ENCODE data around the gene SPECC1.
A peak's percentile ranks its signal among the peaks of the same experiment; 100 is the strongest.
"Not testable (repeated sequence)": the region's sequence is repeated elsewhere in the genome, so short reads cannot be mapped to it uniquely, and the experiment has no call there.

Gene SPECC1

DNA sequence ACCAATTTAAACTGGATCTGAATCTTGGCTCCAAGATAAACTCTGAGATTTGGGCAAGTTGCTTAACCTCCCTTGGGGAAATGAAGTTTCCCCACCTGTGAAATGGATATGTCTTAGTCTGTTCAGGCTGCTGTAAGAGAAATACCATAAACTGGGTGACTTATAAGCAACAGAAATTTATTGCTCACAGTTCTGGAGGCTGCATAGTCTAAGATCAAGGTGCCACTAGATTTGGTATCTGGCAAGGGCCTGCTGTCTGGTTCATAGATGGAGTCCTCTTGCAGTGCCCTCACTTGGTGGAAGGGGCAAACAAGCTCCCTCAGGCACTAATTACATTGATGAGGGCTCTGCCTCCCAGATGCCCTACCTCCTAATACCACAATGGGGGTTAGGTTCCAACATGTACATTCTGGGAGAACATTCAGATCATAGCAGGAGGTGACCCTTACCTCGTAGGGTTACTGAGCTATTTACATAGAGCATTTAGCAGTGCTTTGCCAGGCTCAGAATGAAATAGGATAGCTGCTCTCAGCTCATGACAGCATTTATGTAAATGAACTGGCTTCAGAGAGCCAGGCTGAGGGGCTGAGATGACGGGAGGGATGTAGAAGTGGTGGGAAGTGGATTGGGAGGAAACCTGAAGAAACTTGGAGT lies 83.9 kb downstream of the SPECC1 start:
- H3K4me1 ChIP-seq: no peaks in the 10 kb centered on the region
- no peak for DNase-seq

DNA sequence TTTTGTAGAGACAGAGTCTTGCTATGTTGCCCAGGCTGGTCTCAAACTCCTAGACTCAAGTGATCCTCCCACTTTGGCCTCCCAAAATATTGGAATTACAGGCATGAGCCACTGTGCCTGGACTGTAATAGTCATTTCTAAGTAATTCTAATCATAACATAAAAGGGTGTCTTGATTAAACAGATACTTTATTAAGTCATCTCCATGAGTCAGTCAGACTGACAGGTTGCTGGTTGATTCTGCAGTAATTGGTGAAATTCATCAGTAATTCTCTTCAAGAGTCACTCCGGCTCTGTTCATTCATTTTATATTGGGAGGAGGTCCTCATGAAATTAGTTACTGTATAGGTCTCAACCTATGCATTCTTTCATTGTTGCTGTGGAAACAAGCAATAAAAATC lies 85.6 kb downstream of the SPECC1 start:
- peaks cover 5% of the 10 kb centered on the region; the same call in 1 of the 2 replicates for H3K27me3 ChIP-seq
- DNase-seq: no peak

More for the DNA sequence above, 83.9 kb downstream of the SPECC1 start:
- no peaks in the 10 kb centered on the region for H3K36me3 ChIP-seq
- no peaks in the 10 kb centered on the region for H3K9me3 ChIP-seq
- TF ChIP-seq, protein P1, sequence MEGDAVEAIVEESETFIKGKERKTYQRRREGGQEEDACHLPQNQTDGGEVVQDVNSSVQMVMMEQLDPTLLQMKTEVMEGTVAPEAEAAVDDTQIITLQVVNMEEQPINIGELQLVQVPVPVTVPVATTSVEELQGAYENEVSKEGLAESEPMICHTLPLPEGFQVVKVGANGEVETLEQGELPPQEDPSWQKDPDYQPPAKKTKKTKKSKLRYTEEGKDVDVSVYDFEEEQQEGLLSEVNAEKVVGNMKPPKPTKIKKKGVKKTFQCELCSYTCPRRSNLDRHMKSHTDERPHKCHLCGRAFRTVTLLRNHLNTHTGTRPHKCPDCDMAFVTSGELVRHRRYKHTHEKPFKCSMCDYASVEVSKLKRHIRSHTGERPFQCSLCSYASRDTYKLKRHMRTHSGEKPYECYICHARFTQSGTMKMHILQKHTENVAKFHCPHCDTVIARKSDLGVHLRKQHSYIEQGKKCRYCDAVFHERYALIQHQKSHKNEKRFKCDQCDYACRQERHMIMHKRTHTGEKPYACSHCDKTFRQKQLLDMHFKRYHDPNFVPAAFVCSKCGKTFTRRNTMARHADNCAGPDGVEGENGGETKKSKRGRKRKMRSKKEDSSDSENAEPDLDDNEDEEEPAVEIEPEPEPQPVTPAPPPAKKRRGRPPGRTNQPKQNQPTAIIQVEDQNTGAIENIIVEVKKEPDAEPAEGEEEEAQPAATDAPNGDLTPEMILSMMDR (IDR thresholded peaks at IDR 0.05; ENCODE audit: low read depth, low read length): no peak
- H3K4me3 ChIP-seq (ENCODE audit: low read depth, low read length): no peak overlapping the region
- H3K27me3 ChIP-seq: peaks cover 5% of the 10 kb centered on the region; the same call in 1 of the 2 replicates

DNA sequence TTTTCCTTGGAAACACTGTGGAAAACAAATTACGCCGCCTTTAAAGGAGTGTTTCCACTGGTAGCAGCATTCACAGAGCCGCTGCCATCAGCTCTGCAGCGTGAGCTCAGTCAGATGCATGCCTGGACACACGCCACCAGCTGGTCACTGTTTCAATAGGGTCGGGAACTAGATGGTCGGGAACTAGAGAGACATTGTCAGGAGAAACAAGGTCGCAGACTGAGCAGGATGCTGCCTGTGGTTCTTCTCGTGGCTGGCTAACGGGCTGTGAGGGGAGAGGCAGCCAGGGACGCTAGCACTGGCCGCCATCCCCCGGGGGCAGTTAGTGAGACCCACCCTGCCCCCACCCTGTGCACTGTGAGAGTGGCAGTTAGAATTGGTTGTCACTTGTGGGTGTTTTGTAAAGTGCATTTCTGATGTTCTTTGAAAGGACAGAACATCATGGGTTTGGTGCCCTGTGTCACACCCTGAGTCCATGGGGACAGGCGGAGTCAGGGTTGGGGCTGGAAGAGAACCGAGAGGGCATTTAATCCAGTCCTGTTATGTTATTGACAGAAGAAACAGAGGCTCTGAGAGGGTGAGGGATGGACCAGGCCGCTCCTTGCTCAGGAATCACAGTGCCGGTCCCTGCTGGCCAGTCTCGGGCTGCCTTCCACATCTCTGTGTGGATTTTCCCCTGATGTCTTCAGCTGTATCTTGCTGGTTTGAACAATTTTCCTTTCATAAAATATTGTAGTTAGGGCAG lies 86.3 kb downstream of the SPECC1 start:
- TF ChIP-seq, protein P1 (IDR thresholded peaks at IDR 0.05; ENCODE audit: low read depth, low read length): peak; percentile 34
- Histone ChIP-seq H3K27me3 (peaks cover 5% of the 10 kb centered on the region; the same call in 1 of the 2 replicates), H3K36me3 (no peaks in the 10 kb centered on the region), H3K4me3 (ENCODE audit: low read depth, low read length) (no peak overlapping the region), H3K9me3 (no peaks in the 10 kb centered on the region), H3K4me1 (no peaks in the 10 kb centered on the region)
- peak; percentile 8 for DNase-seq

More for the DNA sequence above, 85.6 kb downstream of the SPECC1 start:
- Histone ChIP-seq H3K4me3 (ENCODE audit: low read depth, low read length) (no peak overlapping the region), H3K9me3 (no peaks in the 10 kb centered on the region), H3K36me3 (no peaks in the 10 kb centered on the region), H3K4me1 (no peaks in the 10 kb centered on the region)
- TF ChIP-seq, protein P1 (IDR thresholded peaks at IDR 0.05; ENCODE audit: low read depth, low read length): no peak

DNA sequence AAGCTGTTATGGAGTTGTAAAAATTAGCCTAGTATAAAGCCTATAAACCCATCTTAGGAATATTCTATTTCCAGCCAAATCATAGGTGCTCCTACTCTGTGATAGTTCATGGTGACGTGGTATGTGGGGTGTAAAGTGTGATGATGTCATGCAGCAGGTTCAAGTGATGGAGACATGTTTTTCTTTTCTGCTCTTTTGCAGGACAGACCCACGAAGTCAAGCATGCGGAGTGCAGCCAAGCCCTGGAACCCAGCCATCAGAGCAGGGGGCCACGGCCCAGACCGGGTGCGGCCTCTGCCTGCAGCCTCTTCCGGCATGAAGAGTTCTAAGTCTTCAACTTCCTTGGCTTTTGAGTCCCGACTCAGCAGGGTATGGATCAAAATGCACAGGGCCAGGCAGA lies 87.3 kb downstream of the SPECC1 start:
- no peaks in the 10 kb centered on the region for H3K4me1 ChIP-seq
- no peak overlapping the region for H3K4me3 ChIP-seq (ENCODE audit: low read depth, low read length)
- no peak for DNase-seq
- no peaks in the 10 kb centered on the region for H3K36me3 ChIP-seq
- no peaks in the 10 kb centered on the region for H3K9me3 ChIP-seq
- TF ChIP-seq, protein P1 (IDR thresholded peaks at IDR 0.05; ENCODE audit: low read depth, low read length): no peak
- peaks cover 5% of the 10 kb centered on the region; the same call in 1 of the 2 replicates for H3K27me3 ChIP-seq

DNA sequence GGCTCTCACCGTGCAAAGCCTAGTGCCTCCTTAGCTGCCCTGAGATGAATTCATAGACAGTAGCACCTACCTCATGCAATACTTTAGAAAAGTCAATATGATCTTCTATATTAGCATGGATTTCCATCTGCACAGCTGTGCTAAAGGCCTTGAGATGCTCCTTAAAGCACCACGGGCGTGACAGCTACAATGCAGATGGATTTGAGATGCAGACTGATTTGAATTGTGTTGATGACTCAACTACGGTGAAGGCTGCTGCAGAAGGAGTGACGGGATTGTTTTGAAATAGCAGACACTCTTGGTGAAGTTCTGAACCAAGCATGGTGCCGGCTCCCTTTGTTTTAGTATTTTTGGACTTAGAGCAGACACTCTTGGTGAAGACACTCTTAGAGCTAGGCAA lies 88.2 kb downstream of the SPECC1 start:
- DNase-seq: no peak
- Histone ChIP-seq H3K36me3 (no peaks in the 10 kb centered on the region), H3K27me3 (peaks cover 5% of the 10 kb centered on the region; the same call in 1 of the 2 replicates), H3K4me3 (ENCODE audit: low read depth, low read length) (no peak overlapping the region), H3K4me1 (no peaks in the 10 kb centered on the region), H3K9me3 (no peaks in the 10 kb centered on the region)
- TF ChIP-seq, protein P1 (IDR thresholded peaks at IDR 0.05; ENCODE audit: low read depth, low read length): no peak

DNA sequence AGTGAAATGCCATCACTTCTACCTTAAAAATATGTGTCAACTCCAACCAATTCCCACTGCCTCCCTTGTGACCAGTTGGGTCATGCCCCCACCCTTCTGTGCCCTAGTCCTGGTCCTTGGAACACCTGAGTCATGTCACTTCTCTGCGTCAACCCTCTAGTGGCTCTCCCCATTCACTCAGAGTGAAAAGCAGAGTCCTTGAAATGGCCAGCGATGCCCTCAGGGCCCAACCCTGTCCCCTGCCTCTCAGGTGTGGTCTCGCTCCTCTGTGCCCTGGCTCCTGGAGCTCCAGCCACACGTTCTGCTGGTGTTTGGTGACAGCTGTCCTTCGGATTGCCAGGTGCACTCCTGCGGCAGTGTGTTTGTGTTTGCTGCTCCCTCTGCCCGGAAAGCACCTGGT lies 89.2 kb downstream of the SPECC1 start:
- Histone ChIP-seq H3K9me3 (no peaks in the 10 kb centered on the region), H3K36me3 (no peaks in the 10 kb centered on the region), H3K27me3 (peaks cover 5% of the 10 kb centered on the region; the same call in 1 of the 2 replicates), H3K4me1 (no peaks in the 10 kb centered on the region), H3K4me3 (ENCODE audit: low read depth, low read length) (no peak overlapping the region)
- TF ChIP-seq, protein P1 (IDR thresholded peaks at IDR 0.05; ENCODE audit: low read depth, low read length): no peak
- no peak for DNase-seq

DNA sequence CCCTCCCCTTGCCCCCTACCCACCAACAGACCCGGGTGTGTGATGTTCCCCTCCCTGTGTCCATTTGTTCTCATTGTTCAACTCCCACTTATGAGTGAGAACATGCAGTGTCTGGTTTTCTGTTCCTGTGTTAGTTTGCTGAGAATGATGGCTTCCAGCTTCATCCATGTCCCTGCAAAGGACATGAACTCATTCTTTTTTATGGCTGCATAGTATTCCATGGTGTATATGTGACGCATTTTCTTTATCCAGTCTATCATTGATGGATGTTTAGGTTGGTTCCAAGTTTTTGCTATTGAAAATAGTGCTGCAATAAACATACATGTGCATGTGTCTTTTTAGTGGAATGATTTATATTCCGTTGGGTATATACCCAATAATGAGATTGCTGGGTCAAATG lies 91.6 kb downstream of the SPECC1 start:
- not testable (repeated sequence) for H3K36me3 ChIP-seq; DNase-seq; H3K27me3 ChIP-seq; H3K4me3 ChIP-seq (ENCODE audit: low read depth, low read length); H3K9me3 ChIP-seq; H3K4me1 ChIP-seq

All from BE2C (cell line).